Activated CD8-positive, alpha-beta memory T cell treated with anti-CD3 and anti-CD28 coated beads, Interleukin-2, amount 50 U/mL, for 1 hour (primary cell): ENCODE results near the gene ZMYND8.
A peak's percentile ranks its signal among the peaks of the same experiment; 100 is the strongest.
"Not testable (repeated sequence)": the region's sequence is repeated elsewhere in the genome, so short reads cannot be mapped to it uniquely, and the experiment has no call there.

ENCODE experiments used
- DNase-seq: peaks from one replicate; pipeline ENCODE4 v3.0.0-alpha.2; 2020; ENCODE audit errors: extremely low read depth

ZMYND8 gene

GRCh38 chr20:47286681-47287080 lies 69.8 kb downstream of the ZMYND8 start:
- no peak for DNase-seq

- DNase-seq, result no peak
Observed at GRCh38 chr20:47285189-47285588, 71.3 kb downstream of the ZMYND8 start.

- DNase-seq, result no peak
Observed at GRCh38 chr20:47284373-47284772, 72.1 kb downstream of the ZMYND8 start.

DNA sequence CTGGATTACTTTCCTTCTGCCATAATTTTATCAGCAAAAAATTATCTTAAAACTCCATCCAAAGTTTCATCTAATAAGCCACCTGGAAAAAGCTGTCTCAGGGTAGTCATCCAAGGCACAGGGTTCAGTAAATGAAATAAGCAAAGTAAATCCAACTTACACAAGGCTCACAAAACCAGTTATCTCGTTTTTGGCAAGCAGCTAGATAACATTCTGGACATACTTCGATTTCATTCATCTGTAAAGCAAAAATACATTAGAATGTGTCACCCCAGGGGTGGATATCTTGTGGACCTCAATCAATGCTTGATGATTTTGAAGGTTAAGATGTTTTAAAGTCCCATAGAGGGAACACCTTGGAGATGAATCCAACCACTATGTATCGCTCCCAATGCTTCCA lies 73.1 kb downstream of the ZMYND8 start:
- DNase-seq, result no peak

DNA sequence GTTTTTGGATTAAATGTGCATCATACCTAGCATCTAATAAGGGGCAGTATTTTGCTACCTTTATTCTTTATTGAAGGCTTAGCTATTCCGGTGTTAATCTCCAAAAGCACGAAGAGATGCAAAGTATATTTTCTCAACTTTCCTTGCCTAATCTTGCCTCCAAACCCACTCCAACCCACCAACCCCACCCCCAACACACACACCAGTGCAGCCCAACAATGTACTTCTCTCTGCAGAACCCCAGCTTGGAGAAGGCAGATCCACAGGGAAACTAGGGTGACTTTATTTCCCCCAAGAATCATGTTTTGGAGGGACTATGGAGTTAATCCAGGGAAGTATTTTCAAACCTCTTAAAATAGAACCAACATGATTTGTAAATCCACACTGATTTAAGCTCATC lies 73.6 kb downstream of the ZMYND8 start:
- DNase-seq, result no peak

DNA sequence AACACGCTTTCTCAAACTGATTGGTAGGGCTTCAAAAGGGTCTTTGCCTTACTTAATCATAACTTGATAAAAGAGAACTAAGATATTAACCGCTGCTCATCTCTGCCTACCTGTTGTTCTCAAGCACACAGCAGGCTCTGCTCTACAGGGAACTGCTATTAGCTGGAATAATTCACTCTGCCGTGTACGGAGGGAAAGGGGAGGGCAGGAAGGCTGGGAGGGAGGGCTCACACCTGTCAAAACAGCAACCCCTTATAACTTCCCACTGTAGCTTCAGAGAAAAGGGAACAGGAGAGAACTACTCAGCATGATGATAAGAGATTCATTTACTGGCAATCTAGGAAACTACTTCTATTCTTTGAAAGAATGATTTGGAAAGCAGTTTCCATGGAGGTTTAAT lies 75.1 kb downstream of the ZMYND8 start:
- no peak for DNase-seq

- no peak for DNase-seq
Observed at GRCh38 chr20:47280668-47281067, 75.8 kb downstream of the ZMYND8 start.

GRCh38 chr20:47280228-47280627 lies 76.3 kb downstream of the ZMYND8 start:
- DNase-seq, result no peak

DNA sequence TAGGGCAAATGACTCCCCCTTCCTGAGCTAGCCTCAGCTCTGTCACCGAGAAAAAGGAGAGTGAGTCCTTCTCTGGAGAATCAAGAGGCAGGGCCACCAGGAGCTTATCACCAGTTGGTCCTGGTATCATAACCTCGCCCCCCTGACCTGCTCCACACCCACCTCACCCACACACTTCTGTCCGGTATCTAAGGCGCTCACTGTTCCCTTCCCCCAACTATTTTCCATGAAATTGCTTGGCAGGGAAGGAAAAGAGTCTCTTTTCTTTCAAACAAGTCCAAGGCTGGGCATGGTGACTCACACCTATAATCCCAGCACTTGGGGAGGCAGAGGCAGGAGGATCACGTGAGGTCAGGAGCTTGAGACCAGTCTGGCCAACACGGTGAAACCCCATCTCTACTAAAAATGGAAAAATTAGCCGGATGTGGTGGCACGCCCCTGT lies 77.6 kb downstream of the ZMYND8 start:
- DNase-seq, result no peak

DNA sequence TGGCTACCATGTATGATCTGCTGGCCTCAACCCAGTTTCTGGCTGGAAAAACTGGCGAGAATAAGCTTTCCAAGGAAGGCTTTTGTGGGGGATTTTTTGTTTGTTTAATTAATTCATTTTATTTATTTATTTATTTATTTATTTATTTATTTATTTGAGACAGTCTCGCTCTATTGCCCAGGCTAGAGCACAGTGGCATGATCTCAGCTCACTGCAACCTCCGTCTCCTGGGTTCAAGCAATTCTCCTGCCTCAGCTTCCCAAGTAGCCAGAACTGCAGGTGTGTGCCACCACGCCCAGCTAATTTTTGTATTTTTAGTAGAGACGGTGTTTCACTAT lies 79.0 kb downstream of the ZMYND8 start:
- not testable (repeated sequence) for DNase-seq

- DNase-seq, result no peak
Observed at GRCh38 chr20:47276851-47277534, 79.5 kb downstream of the ZMYND8 start.

GRCh38 chr20:47276251-47276650 lies 80.2 kb downstream of the ZMYND8 start:
- no peak for DNase-seq

DNA sequence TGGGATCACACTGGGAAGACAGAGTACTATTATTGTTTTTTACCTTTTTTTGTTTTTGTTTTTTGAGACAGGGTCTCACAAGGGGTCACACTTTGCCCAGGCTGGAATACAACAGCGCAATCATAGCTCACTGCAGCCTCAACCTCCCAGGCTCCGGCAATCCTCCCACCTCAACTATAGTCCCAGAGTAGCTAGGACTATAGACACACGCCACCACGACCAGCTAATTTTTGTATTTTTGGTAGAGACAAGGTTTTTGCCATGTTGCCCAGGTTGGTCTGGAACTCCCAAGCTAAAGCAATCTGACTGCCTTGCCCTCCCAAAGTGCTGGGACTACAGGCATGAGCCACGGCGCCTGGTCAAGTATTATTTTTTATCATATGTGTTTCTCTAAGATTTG lies 81.0 kb downstream of the ZMYND8 start:
- no peak for DNase-seq

GRCh38 chr20:47274401-47275108 lies 81.9 kb downstream of the ZMYND8 start:
- DNase-seq, result no peak

DNA sequence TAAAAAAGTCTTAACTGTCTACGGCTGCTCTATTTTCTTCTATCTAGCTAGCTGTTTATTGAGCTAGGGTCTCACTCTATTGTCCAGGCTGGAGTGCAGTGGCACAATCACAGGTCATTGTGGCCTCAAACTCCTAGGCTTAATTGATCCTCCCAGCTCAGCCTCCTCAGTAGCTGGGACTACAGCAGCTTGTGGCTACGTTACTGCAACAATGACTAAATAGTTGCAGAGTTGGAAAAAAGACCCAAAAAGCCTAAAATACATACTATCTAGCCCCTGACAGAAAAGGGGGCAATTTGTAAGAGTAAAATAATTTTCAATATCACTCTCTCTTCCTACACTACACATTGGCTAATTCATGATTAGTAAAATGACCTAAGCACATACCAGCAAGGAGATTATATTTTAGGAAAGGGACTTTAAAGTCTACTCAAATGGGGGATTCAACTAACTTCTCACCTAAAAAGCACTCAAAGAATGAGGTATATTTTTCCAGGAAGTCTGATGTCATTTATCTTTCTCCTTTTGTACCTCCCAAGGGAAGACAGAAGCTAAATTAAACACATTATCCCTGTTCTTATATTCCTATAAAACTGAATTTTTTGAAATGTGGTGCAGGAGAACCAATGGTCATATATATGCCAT lies 82.8 kb downstream of the ZMYND8 start:
- no peak for DNase-seq

- peak; percentile 23 for DNase-seq
Observed at GRCh38 chr20:47272893-47273590, 83.5 kb downstream of the ZMYND8 start.

GRCh38 chr20:47271046-47271615 lies 85.4 kb downstream of the ZMYND8 start:
- no peak for DNase-seq

DNA sequence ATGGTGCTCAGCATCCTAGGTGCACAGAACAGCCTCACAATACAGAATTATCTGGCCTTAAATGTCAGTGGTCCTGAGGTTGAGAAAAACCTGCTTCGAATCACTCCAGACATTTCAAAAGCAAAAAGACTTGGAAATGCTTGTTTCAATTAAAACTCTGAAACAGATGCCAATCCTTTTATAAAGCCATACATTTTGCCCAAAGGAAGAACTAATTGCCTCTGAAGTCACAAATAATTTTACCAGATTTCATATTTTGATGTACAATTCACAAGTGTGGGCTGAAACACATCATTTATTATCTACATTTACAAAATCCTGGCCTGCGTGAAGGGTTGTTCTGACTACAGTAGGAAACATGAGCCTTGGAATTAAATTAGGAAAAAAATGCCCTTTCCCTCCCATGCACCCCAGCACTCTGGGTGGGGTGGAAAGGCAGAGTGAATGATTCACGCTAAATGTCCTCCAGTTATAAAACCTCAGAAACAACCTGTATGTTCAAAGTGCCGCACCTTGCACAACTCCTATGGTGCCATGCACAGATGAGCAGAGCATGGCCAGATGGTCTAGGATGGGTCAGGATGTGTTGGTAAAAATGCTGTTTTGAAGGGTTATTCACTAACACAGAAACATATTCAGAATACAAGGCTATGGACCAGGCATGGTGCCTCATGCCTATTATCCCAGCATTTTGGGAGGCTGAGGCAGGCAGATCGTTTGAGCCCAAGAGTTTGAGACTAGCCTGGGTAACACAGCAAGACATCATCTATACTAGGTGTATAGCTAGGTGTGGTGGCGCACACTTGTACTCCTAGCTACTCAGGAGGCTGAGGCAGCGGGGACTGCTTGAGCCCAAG lies 87.0 kb downstream of the ZMYND8 start:
- no peak for DNase-seq

GRCh38 chr20:47267621-47268020 lies 88.9 kb downstream of the ZMYND8 start:
- DNase-seq, result no peak

DNA sequence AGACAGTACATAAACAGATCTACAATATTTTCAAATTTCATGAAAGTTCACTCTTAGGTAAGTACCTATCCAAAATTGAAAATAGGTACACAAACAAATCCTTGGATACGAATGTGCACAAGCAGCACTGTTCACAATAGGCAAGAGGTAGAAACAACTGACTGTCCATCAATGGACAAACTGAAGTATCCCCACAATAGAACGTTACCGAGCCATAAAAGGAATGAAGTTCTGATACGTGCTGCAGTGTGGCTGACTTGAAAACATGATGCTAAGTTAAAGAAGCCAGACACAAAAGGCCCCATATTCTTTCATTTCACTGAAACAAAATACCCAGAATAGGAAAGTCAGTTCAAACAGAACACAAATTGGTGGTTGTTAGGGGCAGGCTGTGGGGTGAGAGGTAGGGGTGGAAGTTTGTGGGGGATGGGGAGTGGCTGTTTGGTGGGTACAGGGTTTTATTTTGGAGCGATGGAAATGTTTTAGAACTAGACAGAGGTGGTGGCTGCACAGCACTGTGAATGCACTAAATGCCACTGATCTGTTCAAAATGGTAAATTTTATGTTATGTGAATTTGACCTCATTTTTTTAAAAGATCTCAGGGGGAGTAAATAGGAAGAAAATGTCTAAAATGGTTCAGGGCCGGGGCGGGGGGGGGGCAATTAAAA lies 89.5 kb downstream of the ZMYND8 start:
- DNase-seq, result no peak

DNA sequence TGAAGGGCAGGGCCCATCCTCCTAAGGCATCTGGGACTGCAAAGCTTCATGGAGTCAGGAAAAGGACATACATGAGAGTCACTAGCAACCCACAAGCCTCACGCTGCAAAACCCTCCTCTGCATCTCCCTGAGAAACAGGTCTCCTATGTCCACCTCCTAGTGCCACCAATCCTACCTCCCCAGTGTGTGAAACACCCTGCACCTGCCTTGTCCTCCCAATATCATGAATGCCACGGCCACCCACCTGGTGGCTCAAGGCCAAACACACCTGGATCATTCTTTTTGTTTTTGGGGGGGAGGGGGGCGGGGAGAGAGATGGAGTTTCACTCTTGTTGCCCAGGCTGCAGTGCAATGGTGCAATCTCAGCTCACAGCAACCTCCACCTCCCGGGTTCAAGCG lies 90.5 kb downstream of the ZMYND8 start:
- no peak for DNase-seq
